GM21390 (cell line): ENCODE data around the gene DNM1L.

Experiments used
- ATAC-seq: cut with Tn5 transposase; IDR thresholded peaks from one replicate; pipeline ENCODE4 v1.9.1; 2021; ENCODE audit not compliant: unreplicated experiment

DNM1L gene

GRCh38 chr12:32755654-32756475 lies 76.8 kb downstream of the DNM1L start, which contains the start of gene YARS2:
Gene YARS2, minus strand, starts transcription at chr12:32755897. Its CDS starts 23 bp downstream, at chr12:32755874.
- peak; percentile 92 for ATAC-seq

DNA sequence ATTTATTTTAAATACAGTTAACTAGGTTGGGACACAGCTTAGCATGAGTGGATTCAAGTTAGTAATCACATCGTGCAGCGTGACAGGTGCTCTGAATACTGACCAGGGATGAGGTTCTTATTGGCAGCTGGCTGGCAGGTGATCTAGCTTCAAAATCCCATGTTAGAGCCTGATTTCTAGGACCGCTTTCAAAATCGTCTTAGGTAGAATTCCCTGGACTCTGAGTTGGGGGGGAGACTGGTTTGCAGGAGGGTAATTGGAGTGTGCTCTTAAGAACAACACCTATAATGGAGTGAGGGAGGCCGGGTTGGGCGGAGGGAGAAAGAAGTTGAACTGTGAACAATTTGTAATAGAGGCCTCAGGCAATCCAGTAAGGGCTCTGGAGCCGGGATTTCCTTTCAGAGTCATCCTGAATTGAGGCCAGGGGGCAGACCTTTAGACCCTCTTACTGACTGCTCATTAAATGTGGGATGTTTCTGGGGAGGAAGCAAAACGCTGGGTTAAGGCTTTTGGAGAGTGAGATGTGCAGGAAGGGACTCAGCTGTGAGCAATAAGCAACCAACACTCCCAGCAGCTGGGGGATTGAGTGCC lies 77.5 kb downstream of the DNM1L start:
- no peak for ATAC-seq

GRCh38 chr12:32757157-32757556 lies 78.1 kb downstream of the DNM1L start:
- no peak for ATAC-seq

GRCh38 chr12:32761716-32762115 lies 82.6 kb downstream of the DNM1L start:
- ATAC-seq: no peak

- no peak for ATAC-seq
Observed at GRCh38 chr12:32765906-32766305, 86.8 kb downstream of the DNM1L start.

- ATAC-seq: no peak
Observed at GRCh38 chr12:32768518-32768917, 89.4 kb downstream of the DNM1L start.

GRCh38 chr12:32770141-32770540 lies 91.0 kb downstream of the DNM1L start:
- ATAC-seq: no peak

DNA sequence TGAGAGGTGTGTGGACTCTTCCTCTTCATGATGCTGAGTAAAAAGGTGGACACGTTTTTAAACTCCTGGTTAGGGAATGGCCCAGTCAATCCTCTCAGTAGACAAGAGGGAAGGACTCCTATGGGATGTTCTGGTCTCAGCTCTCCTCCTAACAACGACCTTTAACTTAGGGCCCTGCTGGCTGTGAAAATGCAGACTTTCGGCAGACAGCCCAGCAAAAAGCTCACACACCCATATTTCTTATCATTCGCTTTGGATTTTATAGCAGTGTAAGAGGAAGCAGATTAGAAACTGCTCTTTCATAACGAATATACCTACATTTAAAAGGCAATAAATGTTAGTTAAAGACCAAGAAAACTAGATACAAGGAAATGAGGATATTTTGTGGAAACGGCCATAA lies 94.6 kb downstream of the DNM1L start:
- no peak for ATAC-seq

- no peak for ATAC-seq
Observed at GRCh38 chr12:32776258-32776657, 97.2 kb downstream of the DNM1L start.

GRCh38 chr12:32777159-32777558 lies 98.1 kb downstream of the DNM1L start:
- ATAC-seq: no peak

DNA sequence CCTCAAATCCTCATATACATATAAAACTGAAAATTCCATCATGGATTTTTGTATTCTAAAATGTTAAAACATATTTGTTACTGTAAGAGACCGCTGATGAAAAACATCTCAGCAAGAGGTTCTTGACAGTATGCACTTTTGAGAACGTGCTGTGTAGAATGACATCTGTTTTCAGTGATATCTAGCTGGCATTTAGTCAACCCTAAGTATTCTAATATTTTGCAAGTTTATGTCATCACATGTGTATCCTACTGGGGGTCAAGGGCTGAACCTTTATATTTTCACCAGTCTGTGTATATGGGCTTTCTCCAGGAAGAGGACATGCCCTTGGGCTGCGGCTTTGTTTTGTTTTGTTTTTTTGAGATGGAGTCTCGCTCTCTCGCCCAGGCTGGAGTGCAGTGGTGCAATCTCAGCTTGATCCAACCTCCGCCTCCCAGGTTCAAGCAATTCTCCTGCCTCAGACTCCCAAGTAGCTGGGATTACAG lies 98.6 kb downstream of the DNM1L start:
- ATAC-seq: no peak

GRCh38 chr12:32780071-32780470 lies 101.0 kb downstream of the DNM1L start:
- ATAC-seq: no peak

GRCh38 chr12:32783029-32783428 lies 103.9 kb downstream of the DNM1L start:
- ATAC-seq: no peak

DNA sequence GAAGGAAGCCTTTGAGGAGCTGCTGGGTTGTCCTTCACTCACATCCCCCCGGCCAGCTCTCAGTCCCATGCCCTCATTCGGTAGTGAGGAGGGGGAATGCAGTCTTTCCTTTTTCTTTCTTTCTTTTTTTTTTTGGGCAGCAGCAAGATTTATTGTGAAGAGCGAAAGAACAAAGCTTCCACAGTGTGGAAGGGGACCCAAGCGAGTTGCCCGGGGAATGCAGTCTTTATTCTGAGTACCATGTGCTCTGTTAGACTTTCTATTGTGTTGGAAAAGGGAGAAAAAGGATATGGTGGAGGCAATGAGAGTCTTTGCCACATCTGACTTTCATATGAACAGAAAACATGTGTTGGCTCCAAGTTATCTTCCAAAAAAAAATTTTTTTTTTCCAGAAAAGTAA lies 106.5 kb downstream of the DNM1L start:
- ATAC-seq: no peak

DNA sequence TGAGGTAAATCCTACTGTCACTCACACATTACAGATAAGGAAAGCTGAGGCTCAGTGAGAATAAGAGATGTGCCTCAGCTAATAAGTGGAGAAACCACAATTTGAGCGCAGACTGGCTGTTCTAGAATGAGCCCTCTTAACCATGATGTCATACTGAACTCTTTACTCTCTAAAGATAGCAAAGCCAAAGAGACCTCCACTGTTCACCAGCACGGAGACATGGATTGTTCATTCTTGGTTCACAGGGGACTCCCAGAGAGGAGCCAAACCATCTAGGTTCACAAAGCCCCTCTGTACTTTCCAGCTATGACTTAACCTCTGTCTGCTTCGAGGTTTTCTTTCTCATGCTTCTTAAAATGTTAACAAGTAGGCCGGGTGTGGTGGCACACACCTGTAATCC lies 109.3 kb downstream of the DNM1L start:
- ATAC-seq: no peak

- no peak for ATAC-seq
Observed at GRCh38 chr12:32789446-32789845, 110.3 kb downstream of the DNM1L start.

DNA sequence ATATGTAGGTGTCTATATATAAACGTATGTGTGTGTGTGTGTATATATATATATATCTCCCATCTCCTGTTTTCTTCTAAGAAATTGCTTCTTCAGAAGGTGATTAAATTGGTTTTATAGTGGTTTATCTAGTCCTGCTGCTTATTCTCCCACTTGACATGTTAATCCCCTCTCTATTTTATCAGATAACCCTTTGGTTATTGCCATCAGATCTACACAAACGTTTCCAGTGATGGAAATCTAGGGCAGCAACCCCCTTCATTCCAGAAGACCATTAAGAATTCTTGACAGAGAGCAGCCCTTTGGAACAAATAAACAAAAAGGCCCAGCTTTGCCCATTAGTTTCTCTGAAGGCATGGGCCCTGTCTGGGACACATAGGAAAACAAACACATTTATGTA lies 110.8 kb downstream of the DNM1L start:
- ATAC-seq: no peak

DNA sequence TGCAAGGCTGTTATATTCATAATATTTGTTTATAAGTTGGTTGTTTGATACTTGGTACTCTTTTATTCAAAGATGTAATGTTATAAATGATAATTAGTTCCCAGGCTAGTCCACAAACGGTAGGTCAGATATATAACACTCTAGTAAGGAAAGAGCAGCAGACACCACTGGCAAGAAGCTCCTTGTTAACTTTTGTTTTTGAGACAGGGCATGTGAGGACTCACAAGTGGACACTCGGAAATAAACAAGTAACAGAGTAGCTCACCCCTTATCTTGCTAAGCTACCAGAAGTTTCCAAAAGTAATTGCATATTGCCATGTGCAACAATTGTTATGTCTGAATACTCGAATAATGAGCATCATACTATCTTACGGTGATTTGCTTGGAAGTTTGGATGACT lies 115.2 kb downstream of the DNM1L start:
- no peak for ATAC-seq
